Measurements from ENCODE around the gene CLCN6. TPM values are rescaled to one million over a fixed set of nuclear protein-coding genes. Genes with fewer than 3 reads are reported as not detected.

CLCN6 gene
- total and polyA plus RNA-seq, 2 donors (not counting 1 experiment from before 2014, with no cell fraction given), result 15.3 to 19.3 TPM

DNA sequence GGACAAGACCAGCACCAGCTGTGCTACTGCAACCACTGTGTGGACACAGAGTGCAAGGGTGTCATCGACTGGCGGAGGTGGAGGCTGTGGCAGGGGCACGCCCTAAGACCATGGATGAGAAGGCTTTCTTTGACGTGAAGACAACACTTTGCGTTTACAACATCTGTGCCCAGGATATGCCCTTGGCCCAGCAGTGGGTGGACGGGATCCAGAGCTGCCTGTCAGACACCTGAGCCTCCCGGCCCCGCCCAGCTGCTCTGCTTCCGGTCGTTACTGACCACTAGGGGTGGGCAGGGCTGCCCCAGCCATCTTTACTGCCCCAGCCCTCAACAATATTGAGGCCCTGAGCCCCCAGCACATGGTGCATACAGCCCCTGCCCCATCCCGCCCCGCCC lies 74.2 kb downstream of the CLCN6 start:
- no peak overlapping the region for H2AFZ ChIP-seq (ENCODE audit: low read length)
- no peaks in the 10 kb centered on the region for H3K4me1 ChIP-seq (ENCODE audit: control insufficient read depth, extremely low read depth, insufficient read depth, low read length)
- no peak overlapping the region for H3K4me2 ChIP-seq (ENCODE audit: extremely low read depth, insufficient read depth, low read length)
- TF ChIP-seq, protein P1, sequence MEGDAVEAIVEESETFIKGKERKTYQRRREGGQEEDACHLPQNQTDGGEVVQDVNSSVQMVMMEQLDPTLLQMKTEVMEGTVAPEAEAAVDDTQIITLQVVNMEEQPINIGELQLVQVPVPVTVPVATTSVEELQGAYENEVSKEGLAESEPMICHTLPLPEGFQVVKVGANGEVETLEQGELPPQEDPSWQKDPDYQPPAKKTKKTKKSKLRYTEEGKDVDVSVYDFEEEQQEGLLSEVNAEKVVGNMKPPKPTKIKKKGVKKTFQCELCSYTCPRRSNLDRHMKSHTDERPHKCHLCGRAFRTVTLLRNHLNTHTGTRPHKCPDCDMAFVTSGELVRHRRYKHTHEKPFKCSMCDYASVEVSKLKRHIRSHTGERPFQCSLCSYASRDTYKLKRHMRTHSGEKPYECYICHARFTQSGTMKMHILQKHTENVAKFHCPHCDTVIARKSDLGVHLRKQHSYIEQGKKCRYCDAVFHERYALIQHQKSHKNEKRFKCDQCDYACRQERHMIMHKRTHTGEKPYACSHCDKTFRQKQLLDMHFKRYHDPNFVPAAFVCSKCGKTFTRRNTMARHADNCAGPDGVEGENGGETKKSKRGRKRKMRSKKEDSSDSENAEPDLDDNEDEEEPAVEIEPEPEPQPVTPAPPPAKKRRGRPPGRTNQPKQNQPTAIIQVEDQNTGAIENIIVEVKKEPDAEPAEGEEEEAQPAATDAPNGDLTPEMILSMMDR (conservative IDR thresholded peaks at IDR 0.05 in 1 of 2, IDR thresholded peaks at IDR 0.05 in 1 of 2; ENCODE audit: low read depth in 1 of 2, low read length in 2 of 2), result no peak
- TF ChIP-seq EZH2 (IDR thresholded peaks at IDR 0.05; ENCODE audit: low read length, missing control alignments), result no peak
- peaks cover 20% of the 10 kb centered on the region for H3K27me3 ChIP-seq (ENCODE audit: control insufficient read depth, insufficient read depth, low read length)
- no peaks in the 10 kb centered on the region for H3K36me3 ChIP-seq (ENCODE audit: control insufficient read depth, insufficient read depth, low read length)
- no peaks in the 10 kb centered on the region for H4K20me1 ChIP-seq (ENCODE audit: control insufficient read depth, extremely low read depth, insufficient read depth, low read length)
- DNase-seq (ENCODE audit: low read depth in 2 of 2), result no peak
- no peak overlapping the region for H3K4me3 ChIP-seq (replicated peaks in 1 of 4; ENCODE audit: control extremely low read depth in 1 of 4, insufficient read depth in 1 of 4, low read depth in 3 of 4, low read length in 4 of 4)
- H3K9ac ChIP-seq (ENCODE audit: insufficient read depth, low read length), result no peak overlapping the region
- no peak overlapping the region for H3K27ac ChIP-seq (ENCODE audit: insufficient read depth, low read length)
- no peaks in the 10 kb centered on the region for H3K9me3 ChIP-seq (ENCODE audit: control insufficient read depth, insufficient read depth, low read depth, low read length)
- H3K79me2 ChIP-seq (ENCODE audit: control insufficient read depth, insufficient read depth, low read length), result no peaks in the 10 kb centered on the region

DNA sequence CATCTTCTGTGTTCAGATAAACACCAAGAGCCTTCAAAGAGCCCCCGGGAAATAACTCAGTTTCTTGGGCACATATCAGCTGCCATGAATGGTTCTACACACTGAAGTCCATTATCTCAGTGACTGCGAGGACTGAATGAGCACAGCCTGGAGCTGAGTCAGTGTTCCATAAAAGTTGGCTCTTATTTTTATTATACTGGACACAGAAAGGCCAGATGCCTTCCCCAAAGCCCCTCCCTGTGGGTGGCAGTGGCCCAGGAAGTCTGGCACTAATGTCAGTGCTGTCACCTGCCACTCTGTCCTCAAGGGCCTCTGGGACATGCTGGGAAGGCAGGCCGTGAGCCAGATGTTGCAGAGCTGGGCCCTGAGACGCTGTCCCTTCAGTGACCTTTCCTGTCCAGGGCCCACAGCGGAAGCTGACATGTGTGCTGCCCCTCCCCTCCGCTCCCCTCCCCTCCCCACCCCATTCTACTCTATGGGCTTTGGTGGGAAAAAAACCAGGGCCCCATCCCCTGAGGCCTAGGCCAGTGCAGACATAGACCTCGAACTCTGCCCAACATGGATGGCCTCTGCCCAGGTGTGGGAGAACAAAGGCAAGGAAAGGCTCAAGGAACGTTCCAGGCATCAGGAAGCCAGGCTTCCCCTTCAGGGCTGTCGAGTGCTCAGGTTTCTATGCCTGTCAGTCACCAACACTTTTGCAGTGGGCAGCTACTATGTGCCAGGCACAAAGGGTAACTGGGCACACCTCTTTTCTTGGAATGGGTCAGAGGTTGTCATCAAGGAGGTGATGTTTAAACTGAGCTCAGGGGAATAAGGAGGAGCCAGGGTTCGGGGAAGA lies 75.1 kb downstream of the CLCN6 start:
- DNase-seq (ENCODE audit: low read depth in 2 of 2), result no peak
- no peaks in the 10 kb centered on the region for H4K20me1 ChIP-seq (ENCODE audit: control insufficient read depth, extremely low read depth, insufficient read depth, low read length)
- H3K36me3 ChIP-seq (ENCODE audit: control insufficient read depth, insufficient read depth, low read length), result no peaks in the 10 kb centered on the region
- H2AFZ ChIP-seq (ENCODE audit: low read length), result no peak overlapping the region
- TF ChIP-seq EZH2 (IDR thresholded peaks at IDR 0.05; ENCODE audit: low read length, missing control alignments), result no peak
- TF ChIP-seq, protein P1 (conservative IDR thresholded peaks at IDR 0.05 in 1 of 2, IDR thresholded peaks at IDR 0.05 in 1 of 2; ENCODE audit: low read depth in 1 of 2, low read length in 2 of 2), result no peak
- no peak overlapping the region for H3K4me2 ChIP-seq (ENCODE audit: extremely low read depth, insufficient read depth, low read length)
- H3K27ac ChIP-seq (ENCODE audit: insufficient read depth, low read length), result no peak overlapping the region
- no peaks in the 10 kb centered on the region for H3K9me3 ChIP-seq (ENCODE audit: control insufficient read depth, insufficient read depth, low read depth, low read length)
- H3K27me3 ChIP-seq (ENCODE audit: control insufficient read depth, insufficient read depth, low read length), result peaks cover 17% of the 10 kb centered on the region
- no peaks in the 10 kb centered on the region for H3K4me1 ChIP-seq (ENCODE audit: control insufficient read depth, extremely low read depth, insufficient read depth, low read length)
- H3K79me2 ChIP-seq (ENCODE audit: control insufficient read depth, insufficient read depth, low read length), result no peaks in the 10 kb centered on the region
- H3K4me3 ChIP-seq (replicated peaks in 1 of 4; ENCODE audit: control extremely low read depth in 1 of 4, insufficient read depth in 1 of 4, low read depth in 3 of 4, low read length in 4 of 4), result no peak overlapping the region
- H3K9ac ChIP-seq (ENCODE audit: insufficient read depth, low read length), result no peak overlapping the region

DNA sequence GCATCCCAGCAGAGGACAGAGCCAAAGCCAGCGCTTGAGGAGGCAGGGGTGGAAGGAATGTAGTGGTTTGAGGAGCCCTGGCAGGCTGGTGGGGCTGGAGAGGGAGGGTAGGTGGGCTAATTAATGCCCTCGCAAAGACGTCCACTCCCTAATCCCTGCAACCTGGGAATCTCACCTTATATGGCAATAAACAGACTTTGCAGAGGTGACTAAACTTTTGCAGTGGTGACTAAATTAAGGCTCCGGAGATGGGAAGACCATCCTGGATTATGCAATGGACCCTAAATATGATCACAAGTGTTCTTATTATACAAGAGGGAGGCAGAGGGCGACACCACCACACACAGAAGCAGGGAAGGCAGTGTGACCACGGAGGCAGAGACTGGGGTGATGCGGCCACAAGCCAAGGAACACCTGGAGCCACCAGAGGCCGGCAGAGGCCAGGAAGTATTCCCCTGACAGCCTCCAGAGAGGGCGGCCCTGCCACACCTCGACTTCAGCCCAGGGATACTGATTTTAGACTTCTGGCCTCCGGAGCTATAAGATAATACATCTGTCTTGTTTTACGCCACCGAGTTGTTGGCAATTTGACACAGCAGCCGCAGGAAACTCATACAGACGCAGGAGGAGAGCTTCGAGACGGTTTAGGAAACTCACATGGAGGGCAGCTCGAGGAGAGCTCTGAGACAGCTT lies 75.9 kb downstream of the CLCN6 start:
- H3K36me3 ChIP-seq (ENCODE audit: control insufficient read depth, insufficient read depth, low read length), result no peaks in the 10 kb centered on the region
- TF ChIP-seq, protein P1 (conservative IDR thresholded peaks at IDR 0.05 in 1 of 2, IDR thresholded peaks at IDR 0.05 in 1 of 2; ENCODE audit: low read depth in 1 of 2, low read length in 2 of 2), result no peak
- TF ChIP-seq EZH2 (IDR thresholded peaks at IDR 0.05; ENCODE audit: low read length, missing control alignments), result no peak
- no peaks in the 10 kb centered on the region for H3K9me3 ChIP-seq (ENCODE audit: control insufficient read depth, insufficient read depth, low read depth, low read length)
- DNase-seq (ENCODE audit: low read depth in 2 of 2), result no peak
- H4K20me1 ChIP-seq (ENCODE audit: control insufficient read depth, extremely low read depth, insufficient read depth, low read length), result no peaks in the 10 kb centered on the region
- H3K27ac ChIP-seq (ENCODE audit: insufficient read depth, low read length), result no peak overlapping the region
- H3K27me3 ChIP-seq (ENCODE audit: control insufficient read depth, insufficient read depth, low read length), result peaks cover 12% of the 10 kb centered on the region
- no peaks in the 10 kb centered on the region for H3K79me2 ChIP-seq (ENCODE audit: control insufficient read depth, insufficient read depth, low read length)
- no peak overlapping the region for H3K4me3 ChIP-seq (replicated peaks in 1 of 4; ENCODE audit: control extremely low read depth in 1 of 4, insufficient read depth in 1 of 4, low read depth in 3 of 4, low read length in 4 of 4)
- no peak overlapping the region for H2AFZ ChIP-seq (ENCODE audit: low read length)
- H3K4me1 ChIP-seq (ENCODE audit: control insufficient read depth, extremely low read depth, insufficient read depth, low read length), result no peaks in the 10 kb centered on the region
- no peak overlapping the region for H3K9ac ChIP-seq (ENCODE audit: insufficient read depth, low read length)
- H3K4me2 ChIP-seq (ENCODE audit: extremely low read depth, insufficient read depth, low read length), result no peak overlapping the region

Data from fibroblast of lung (primary cell).